ENCODE data around the gene EXOC2.

GRCh38 chr6:435441-436307, 257.3 kb downstream of the EXOC2 start:
- TF ChIP-seq CTCF (conservative IDR thresholded peaks at IDR 0.05): no peak
- TF ChIP-seq ZFX (IDR thresholded peaks at IDR 0.05): no peak

Data from C4-2B (cell line).